ENCODE data around the gene PHF20. TPM values are rescaled to one million over a fixed set of nuclear protein-coding genes. Genes with fewer than 3 reads are reported as not detected.

PHF20 gene
- total RNA-seq, 1 donor from 2014 or later: 109 TPM

DNA sequence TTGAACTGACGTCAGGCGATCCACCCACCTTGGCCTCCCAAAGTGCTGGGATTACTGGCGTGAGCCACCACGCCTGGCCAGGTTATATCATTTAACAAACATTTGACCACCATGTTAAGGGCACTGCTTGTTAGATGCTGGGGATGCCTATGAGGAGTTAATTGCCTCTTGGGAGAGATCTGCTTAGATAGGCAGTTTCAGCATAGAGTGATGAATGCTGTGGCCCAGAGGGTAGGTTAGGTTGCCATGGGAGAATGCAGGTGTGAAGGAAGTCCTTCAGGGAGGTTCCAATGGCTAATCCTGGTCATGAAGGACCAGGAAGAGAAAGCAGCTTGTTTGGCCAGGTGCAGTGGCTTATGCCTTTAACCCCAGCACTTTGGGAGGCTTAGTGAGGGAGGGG, 17.0 kb downstream of the PHF20 start:
- Histone ChIP-seq H3K36me3 (peaks cover under 1 to 5% of the 10 kb centered on the region in 2 donors), H3K9me3 (no peaks in the 10 kb centered on the region), H3K4me1 (peaks cover 0 to 4% of the 10 kb centered on the region in 2 donors), H3K4me3 (no peak overlapping the region), H3K27ac (no peak overlapping the region), H3K27me3 (no peaks in the 10 kb centered on the region)
- intact Hi-C loops (cut with DNase I): no loop called here
- DNase-seq (ENCODE audit: low spot score in 2 of 2): no peak
- TF ChIP-seq, protein P1, sequence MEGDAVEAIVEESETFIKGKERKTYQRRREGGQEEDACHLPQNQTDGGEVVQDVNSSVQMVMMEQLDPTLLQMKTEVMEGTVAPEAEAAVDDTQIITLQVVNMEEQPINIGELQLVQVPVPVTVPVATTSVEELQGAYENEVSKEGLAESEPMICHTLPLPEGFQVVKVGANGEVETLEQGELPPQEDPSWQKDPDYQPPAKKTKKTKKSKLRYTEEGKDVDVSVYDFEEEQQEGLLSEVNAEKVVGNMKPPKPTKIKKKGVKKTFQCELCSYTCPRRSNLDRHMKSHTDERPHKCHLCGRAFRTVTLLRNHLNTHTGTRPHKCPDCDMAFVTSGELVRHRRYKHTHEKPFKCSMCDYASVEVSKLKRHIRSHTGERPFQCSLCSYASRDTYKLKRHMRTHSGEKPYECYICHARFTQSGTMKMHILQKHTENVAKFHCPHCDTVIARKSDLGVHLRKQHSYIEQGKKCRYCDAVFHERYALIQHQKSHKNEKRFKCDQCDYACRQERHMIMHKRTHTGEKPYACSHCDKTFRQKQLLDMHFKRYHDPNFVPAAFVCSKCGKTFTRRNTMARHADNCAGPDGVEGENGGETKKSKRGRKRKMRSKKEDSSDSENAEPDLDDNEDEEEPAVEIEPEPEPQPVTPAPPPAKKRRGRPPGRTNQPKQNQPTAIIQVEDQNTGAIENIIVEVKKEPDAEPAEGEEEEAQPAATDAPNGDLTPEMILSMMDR (IDR thresholded peaks at IDR 0.05): no peak

- peaks cover 0 to 4% of the 10 kb centered on the region in 2 donors for H3K4me1 ChIP-seq
- H3K36me3 ChIP-seq: peaks cover 0 to 2% of the 10 kb centered on the region in 2 donors
- no peak overlapping the region for H3K4me3 ChIP-seq
- TF ChIP-seq, protein P1 (IDR thresholded peaks at IDR 0.05): no peak
- no peak overlapping the region for H3K27ac ChIP-seq
- H3K27me3 ChIP-seq: no peaks in the 10 kb centered on the region
- no peak for DNase-seq (ENCODE audit: low spot score in 2 of 2)
- intact Hi-C loops (cut with DNase I): no loop called here
- no peaks in the 10 kb centered on the region for H3K9me3 ChIP-seq
These were observed 19.3 kb downstream of the PHF20 start for GRCh38 chr20:35791097-35791496.

DNA sequence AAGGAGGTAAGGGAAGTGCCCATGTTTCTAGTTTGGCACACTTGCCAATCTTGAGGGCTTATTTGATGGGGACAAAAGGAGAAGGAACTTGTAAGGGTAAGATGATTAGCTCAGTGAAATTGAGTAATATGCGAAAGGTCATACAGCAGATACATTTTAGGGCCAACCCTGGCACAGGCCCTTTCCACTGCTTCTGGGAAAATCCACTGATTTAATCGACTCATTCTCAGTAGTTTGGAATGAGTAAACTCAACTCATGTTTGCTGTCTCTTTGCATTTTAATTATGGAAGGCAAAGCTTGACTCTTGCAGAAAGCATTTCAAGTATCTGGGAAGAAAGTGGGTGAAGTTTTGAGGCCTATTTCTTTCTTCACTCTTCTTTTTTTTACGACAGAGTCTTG, 20.0 kb downstream of the PHF20 start:
- TF ChIP-seq, protein P1 (IDR thresholded peaks at IDR 0.05): no peak
- intact Hi-C loops (cut with DNase I): no loop called here
- Histone ChIP-seq H3K36me3 (peaks cover 0 to 2% of the 10 kb centered on the region in 2 donors), H3K4me3 (no peak overlapping the region), H3K27me3 (no peaks in the 10 kb centered on the region), H3K27ac (peak overlapping the region; percentile 44 to 55), H3K4me1 (peaks cover 0 to 4% of the 10 kb centered on the region in 2 donors), H3K9me3 (no peaks in the 10 kb centered on the region)
- no peak for DNase-seq (ENCODE audit: low spot score in 2 of 2)

DNA sequence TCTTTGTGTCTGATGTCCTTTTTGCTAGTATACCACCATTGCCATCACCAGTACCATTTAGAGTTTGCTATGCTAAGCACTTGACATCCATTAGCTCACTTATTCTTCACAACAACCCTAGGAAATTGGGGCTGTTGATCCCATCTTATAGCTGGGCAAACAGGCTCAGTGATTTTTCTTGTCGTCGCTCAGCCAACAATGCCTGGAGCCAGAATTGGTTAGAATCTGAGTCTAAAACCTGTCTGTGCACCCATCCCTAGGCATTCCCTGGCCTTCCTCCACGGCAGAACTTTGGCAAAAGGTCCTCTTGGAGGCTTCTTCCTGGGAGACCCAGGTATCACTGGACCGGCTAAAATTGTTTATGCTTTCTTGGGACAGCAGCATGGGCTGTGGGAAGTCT, 20.9 kb downstream of the PHF20 start:
- H3K4me3 ChIP-seq: no peak overlapping the region
- H3K4me1 ChIP-seq: peaks cover 0 to 4% of the 10 kb centered on the region in 2 donors
- H3K27me3 ChIP-seq: no peaks in the 10 kb centered on the region
- H3K27ac ChIP-seq: peak overlapping the region in 1 of 2 donors; percentile 48
- H3K36me3 ChIP-seq: peaks cover 0 to 2% of the 10 kb centered on the region in 2 donors
- H3K9me3 ChIP-seq: no peaks in the 10 kb centered on the region
- TF ChIP-seq, protein P1 (IDR thresholded peaks at IDR 0.05): no peak
- DNase-seq (ENCODE audit: low spot score in 2 of 2): no peak
- intact Hi-C loops (cut with DNase I): no loop called here

DNA sequence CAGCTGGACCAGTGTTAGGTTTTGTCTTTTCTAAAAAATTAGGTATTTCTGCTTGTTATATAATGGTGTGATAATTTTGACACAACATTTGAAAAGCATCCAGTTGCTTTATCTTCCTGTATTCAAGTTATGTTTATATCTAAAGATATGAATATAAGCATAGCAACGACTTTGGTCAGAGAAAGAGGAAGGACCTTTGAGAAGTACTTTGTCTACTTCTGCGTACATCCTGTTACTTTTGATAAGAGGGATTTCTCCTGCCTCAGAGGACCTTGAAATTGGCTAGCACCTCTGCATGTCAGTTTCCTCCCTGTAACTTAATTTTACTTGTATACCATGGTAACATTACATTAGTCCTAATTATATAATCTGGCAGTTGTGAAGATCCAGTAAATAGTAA, 24.8 kb downstream of the PHF20 start:
- intact Hi-C loops (cut with DNase I): no loop called here
- Histone ChIP-seq H3K4me1 (peaks cover 0 to 3% of the 10 kb centered on the region in 2 donors), H3K36me3 (peaks cover under 1 to 3% of the 10 kb centered on the region in 2 donors), H3K4me3 (no peak overlapping the region), H3K27ac (no peak overlapping the region), H3K9me3 (no peaks in the 10 kb centered on the region), H3K27me3 (no peaks in the 10 kb centered on the region)
- TF ChIP-seq, protein P1 (IDR thresholded peaks at IDR 0.05): no peak
- no peak for DNase-seq (ENCODE audit: low spot score in 2 of 2)

DNA sequence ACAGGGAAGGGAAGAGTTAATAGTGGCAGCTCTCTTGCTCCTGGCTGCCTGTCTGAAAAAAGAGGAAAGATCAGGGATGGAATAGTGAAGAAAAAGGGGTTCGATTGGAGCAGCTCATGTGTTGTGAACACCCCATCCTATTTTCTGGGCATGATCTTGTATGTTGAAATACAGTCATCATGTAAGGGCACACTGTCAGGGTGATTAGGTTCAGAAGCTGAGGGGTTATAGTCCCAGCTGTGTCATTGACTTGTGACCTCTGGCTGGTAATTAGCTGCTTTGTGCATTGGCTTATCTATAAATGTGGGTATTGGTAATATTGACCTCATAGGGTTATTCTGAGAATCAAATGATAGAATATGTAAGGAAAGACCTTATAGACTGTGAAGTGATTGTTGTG, 30.1 kb downstream of the PHF20 start:
- no peaks in the 10 kb centered on the region for H3K27me3 ChIP-seq
- TF ChIP-seq, protein P1 (IDR thresholded peaks at IDR 0.05): no peak
- no peaks in the 10 kb centered on the region for H3K9me3 ChIP-seq
- H3K4me3 ChIP-seq: no peak overlapping the region
- intact Hi-C loops (cut with DNase I): no loop called here
- H3K27ac ChIP-seq: no peak overlapping the region
- H3K36me3 ChIP-seq: peaks cover 11 to 29% of the 10 kb centered on the region in 2 donors
- DNase-seq (ENCODE audit: low spot score in 2 of 2): no peak
- no peaks in the 10 kb centered on the region for H3K4me1 ChIP-seq
